Measurements from ENCODE around the gene LITAF.

DNA sequence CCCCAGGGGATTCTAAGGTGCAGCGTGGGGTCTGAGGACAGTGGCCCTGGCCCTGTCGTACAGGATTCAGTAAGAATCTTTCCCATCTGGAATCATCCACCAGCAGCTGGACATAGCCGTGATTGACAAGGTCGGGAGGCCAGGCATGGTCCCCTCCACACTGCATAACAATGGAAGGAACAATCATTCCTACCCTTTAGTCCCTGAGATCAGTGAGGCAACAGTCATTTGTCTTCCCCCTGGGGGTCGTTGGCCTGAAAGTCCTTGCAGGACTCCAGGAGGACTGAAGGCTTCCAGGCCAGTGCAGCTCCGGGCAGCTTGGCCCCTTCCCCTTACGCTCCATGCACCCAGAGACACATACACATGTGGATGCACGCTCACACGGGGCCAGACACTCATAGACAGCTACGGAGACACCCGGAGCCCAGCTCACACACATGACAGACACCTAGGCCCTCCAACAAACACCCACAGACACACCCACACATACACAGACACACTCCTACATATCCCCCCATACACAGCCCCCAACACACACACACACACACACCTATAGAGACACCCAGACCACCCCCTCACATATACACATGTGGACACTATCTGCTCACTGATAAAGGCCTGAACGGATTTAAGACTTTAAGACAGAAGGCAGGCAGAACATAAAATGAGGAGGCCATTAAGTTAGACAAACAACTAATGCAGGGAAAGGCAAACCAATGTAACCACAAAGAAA is 42.9 kb downstream of the LITAF start:
- no peak for TF ChIP-seq EZH2 (IDR thresholded peaks at IDR 0.05; ENCODE audit: low read length)
- TF ChIP-seq, protein P1, sequence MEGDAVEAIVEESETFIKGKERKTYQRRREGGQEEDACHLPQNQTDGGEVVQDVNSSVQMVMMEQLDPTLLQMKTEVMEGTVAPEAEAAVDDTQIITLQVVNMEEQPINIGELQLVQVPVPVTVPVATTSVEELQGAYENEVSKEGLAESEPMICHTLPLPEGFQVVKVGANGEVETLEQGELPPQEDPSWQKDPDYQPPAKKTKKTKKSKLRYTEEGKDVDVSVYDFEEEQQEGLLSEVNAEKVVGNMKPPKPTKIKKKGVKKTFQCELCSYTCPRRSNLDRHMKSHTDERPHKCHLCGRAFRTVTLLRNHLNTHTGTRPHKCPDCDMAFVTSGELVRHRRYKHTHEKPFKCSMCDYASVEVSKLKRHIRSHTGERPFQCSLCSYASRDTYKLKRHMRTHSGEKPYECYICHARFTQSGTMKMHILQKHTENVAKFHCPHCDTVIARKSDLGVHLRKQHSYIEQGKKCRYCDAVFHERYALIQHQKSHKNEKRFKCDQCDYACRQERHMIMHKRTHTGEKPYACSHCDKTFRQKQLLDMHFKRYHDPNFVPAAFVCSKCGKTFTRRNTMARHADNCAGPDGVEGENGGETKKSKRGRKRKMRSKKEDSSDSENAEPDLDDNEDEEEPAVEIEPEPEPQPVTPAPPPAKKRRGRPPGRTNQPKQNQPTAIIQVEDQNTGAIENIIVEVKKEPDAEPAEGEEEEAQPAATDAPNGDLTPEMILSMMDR (optimal IDR thresholded peaks at IDR 0.05 in 1 of 3, IDR thresholded peaks at IDR 0.05 in 1 of 3, conservative IDR thresholded peaks at IDR 0.05 in 1 of 3; ENCODE audit: extremely low read depth in 1 of 3, insufficient read depth in 2 of 3, low read length in 3 of 3) = no peak

All from keratinocyte (primary cell).